UCSD-AML1 (cell line): ENCODE measurements around the gene ZDHHC17.

Experiments
- DNase-seq: peaks from one replicate; lab custom pipeline; 2025; ENCODE audit not compliant: unreplicated experiment; lab: John Stamatoyannopoulos, UW

ZDHHC17 gene

DNA sequence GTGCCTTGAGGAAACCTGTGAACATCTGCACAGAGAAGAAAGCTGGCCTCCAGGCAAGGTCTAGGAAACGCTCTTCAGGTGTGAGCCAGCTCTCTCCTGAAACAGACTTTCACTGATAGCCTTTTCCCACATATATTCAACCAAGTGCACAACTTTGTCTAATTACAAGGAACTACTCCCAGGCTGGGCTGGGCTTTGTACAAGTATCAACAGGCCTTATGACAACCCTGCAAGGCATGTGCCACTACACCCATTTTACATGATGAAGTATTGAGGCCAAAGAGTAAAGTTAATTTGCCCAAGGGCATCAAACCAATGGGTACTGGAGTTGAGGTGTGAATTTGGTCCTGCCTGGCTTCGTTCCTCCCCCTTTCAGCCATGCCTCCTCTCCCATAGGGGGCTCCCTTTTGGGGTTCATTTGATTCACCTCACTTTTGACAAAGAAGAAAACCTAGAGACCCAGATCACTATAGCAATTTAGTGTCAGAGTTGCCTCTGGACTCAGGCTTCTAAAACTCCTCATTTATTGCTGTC is 112.8 kb downstream of the ZDHHC17 start:
- DNase-seq = no peak

DNA sequence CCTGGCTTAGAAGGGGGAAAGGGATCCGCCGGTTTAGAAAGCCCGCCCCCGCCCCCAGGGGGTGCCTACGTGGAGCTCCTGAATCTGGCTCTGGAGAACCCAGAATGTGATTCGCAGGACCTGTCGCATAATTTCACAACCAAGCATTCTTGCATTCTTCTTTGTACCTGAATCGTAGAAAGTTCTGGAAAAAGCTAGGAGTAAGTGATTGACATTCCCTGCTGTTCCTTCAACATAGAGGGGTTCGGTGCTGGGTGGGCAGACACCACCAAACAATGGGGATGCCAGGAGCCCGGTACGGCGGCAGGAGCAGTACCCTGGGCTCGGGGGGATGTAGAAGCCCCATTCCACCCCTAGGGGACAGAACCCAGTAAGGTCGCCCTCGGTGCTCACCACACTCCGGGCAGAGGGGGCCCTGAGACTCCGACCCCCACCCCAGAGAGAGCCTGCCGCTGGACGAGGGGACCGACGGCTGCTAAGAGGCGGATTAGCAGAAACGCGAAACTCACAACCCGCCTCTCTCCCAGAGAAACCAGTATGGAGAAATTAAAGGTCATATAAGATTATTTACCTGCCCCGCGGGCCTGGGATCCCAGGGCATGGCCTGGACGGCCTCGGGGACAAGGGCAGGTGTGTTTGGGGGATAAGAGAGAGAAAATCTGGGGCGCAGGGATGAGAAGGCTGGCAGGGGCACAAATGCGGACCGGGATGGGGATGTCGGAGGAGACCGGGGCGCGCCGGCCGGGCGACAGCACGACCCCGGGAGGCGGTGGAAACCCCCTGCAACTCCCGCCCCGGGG is 114.4 kb downstream of the ZDHHC17 start:
- DNase-seq = no peak

DNA sequence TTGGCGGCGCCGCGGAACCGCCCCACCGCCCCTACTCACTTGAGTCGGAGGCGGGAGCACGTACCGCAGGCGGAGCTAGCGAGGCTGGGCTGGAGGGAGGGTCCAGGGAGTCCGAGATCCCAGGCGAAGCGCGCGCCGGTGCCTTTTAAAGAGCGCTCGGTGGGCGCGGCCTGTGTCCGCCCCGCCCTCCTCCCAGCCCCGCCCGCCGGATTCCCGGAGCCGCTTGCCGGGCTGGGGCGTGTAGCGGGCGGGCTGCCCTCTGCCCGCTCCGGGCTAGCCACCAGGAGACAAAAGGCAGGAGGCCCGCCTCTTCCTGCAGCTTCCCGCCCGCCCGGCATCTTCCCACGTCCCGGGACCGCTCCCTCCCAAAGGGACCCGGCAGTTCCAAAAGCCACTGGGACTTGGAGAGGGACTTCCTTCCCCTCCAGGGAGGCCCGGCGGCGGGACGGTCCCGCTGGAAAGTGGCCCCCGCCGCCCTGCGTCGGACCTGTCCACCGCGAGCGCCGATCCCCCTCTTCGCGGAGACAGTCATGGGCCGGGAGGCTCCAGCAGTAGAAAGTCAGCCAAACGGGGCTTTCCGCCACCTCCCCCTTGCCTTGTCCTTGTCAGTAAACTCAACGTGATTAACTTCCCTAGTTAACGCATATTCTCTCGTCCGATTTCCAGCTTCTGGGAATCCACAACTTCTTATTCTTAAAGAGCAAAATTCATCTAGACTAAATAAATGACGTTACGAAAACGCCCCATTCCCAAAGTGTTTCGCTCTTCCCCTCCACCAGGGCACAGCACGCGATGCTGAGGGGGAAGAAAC is 115.2 kb downstream of the ZDHHC17 start, which contains the start of gene CSRP2:
TSS of gene CSRP2 (minus strand) at position 121 of the 811 bp plus-strand sequence. CDS start 12,759 bp downstream, outside the sequence.
- peak; percentile 65 for DNase-seq

DNA sequence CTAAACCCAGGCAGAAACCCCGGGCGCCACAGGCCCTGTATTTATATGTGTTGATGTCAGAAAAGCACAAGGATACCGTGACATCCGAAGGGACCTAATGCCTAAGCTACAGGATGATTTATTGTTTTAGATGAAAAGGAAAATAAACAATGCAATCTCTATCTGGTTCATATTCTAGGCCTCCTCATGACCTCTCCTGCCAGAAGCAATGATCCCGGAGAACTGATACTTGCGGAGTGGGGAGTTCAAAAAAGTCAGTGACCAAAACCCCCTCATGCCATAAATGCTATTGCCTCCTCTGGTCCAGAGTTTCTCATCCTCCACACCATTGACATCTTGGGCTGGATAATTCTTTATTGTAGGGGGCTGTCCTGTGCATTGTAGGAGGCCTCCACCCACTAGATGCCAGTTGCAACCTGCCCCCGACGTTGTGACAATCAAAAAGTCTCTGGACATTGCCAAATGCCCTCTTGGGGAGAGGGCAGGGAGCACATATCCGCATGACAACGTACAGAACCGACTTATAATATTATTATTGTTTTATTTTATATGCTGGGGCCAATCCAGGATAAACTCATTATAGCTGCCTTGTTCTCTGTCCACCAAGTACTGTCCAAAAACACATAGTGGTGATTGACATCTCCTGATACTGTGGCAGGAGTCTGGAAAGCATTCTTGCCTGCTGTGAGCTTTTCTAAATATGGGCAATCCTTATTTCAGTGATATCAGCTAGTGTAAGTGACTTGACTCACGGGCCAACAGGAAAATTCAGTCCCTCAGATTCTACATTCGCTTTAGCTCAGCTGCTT is 116.0 kb downstream of the ZDHHC17 start:
- no peak for DNase-seq

DNA sequence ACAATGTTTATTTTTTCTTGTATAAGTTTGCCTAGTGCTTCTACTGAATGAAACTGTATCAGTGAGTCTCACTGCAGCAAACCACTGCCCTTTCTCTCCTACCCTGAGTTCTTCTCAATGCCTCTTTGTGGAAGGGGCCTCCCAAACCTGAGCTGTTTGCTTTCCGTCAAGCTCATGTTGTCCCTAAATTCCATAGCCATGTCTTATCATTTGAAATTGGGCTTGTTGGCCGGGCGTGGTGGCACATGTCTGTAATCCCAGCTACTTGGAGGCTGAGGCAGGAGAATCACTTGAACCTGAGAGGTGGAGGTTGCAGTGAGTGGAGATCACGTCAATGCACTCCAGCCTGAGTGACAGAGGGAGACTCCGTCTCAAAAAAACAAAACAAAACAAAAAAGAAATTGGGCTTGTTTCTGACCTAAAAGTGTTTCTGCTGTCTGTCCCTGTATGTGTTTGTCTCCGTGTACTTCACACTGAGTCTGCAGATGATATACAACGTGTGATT is 116.7 kb downstream of the ZDHHC17 start:
- no peak for DNase-seq

DNA sequence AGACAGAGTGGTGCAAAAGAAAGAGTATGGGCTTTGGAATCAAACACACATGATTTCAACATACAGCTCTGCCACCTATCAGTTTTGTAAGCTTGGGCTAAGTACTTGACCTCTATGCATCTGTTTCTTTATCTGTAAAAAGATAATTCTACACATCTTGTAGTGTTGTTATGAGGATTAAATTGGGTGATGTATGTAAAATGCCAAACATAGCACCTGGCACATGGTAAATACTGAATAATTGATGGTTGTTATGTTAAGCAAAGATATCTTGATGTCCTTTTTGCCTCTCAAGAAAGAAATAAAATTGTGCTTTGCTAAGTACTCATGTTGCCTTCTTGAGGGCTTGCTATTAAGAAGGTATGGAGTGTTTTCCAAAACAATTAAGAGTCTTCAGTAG is 117.2 kb downstream of the ZDHHC17 start:
- DNase-seq = no peak

DNA sequence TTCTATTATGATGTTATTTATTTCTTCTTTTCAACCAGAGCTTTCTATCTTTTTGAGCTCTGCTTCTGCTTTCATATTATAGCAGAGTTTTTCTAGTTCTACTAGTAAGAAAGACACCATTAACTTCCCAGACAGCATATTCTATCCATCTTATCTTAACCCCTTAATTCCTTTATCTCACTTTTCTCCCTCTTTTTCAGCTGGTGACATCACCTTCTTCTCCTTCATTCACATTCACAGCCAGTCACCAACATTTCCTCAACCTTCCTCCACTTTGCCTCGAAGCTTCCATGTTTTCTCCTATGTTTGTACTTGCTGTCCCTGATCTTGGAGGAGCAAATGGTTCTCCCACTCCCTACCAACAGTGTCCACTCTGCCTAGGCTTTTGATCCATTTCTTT is 118.5 kb downstream of the ZDHHC17 start:
- DNase-seq = no peak

DNA sequence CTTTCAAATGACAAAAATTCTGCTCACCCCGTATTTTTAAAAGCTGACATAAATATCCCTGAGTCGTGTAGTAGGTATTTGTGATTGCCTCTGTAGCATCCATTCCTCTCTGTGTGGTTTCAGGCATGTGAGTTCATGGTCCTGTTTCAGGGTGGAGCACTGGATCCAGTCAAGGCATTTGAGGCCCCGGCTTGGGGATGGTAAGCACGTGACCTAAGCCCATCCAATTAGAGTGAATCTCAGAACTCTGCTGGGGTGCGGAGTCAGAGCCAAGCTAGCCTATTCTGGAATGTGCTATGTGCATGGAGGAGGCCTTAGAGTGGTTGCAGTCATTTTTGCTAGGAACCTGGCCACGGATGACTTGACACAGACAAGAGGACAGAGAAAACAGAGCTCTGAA is 119.2 kb downstream of the ZDHHC17 start:
- no peak for DNase-seq

DNA sequence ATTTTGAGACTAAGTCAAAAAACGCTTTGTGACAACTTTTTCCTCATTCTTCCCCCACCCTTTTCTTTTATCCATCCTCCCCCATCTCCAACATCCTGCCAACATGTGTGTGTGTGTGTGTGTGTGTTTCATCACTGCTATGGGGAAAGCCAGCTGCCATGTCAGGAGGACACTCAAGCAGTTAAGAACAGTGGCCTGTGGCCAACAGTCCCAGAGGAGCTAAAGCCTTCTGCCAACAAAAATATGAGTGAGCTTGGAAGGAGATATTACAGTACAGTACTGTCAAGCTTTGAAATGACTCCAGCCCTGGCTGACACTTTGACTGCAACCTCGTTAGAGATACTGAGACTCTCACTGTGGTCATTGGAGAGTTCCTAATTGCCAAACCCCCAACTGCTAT is 119.9 kb downstream of the ZDHHC17 start:
- no peak for DNase-seq

DNA sequence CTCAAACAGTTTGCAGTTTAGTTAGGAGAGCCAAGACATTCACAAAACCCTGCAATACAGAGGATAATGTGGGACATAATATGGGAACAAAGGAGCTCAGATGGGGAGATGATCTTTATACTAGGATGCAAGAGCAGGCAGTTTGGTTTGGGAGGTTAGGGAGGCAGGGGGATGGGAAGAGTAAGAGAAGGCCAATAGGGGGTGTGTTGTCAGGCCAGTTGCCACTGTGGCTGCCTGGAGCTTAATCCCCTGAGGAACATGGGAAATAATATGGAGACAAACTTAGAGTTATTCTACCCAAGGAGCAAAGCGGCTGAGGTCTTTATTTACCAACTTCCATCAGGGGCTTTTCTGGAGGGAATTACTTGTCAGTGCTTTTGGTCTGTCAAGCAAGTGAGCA is 124.9 kb downstream of the ZDHHC17 start:
- no peak for DNase-seq

DNA sequence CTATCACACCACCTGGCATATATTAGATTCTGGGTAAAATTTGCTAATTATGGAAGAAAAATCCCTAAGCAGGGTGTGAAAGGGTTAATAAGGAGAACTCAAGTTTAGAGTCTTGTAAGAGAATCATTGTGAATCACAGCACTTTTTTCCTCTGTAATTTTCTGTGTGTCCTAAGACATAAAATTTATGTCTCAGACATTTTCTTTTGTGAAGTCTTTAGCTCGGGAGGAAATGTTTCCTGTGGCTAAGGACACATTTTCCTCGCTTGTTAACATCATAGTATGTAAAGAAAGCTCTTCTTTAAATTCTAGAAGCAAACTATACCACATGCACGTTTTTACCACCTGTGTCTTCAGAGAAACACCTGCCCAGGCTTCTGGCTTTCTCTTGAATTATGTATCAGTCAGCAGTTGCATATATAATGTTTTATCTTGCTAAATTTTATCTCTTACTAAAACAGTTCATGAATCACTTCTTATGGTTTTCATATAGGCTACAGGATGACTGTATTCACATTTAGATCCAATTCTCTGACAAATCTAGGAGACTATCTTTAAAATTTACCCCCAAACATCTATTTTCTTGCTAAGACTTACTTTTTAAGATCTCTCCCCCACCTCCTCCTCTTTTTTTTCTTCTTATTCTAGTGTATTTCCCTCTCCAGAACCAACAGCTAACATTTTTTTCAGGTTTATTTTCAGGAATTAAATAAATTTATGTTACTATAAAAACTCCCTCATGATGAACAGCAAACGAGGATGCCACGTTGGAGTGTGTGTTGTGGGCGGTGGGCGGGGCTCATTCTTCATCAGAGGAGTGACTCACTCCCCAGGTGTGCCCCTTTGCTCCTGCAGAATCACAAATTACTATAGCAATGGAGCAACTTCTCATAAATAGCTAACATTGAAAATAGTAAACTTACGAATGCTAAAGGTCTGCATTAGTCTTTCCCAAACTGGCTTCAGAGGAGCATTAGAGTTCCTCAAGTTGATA is 126.5 kb downstream of the ZDHHC17 start:
- no peak for DNase-seq

DNA sequence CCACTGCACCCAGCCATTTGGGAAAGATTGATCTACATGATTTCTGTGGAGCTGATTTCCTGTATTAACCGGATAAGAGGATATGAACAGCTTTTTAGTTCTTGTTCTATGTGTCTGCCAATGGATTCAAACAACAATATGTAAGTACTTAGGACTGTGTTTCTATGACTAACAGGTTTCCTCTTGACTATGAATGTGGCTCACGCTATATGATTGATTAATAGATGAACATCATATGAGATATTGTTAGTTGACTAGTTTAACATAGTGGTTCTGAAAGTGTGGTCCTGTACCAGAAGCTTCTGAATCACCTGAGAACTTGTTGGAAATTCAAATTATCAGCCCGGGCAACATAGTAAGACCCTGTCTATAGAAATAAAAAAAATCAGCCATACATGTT is 127.7 kb downstream of the ZDHHC17 start:
- no peak for DNase-seq

DNA sequence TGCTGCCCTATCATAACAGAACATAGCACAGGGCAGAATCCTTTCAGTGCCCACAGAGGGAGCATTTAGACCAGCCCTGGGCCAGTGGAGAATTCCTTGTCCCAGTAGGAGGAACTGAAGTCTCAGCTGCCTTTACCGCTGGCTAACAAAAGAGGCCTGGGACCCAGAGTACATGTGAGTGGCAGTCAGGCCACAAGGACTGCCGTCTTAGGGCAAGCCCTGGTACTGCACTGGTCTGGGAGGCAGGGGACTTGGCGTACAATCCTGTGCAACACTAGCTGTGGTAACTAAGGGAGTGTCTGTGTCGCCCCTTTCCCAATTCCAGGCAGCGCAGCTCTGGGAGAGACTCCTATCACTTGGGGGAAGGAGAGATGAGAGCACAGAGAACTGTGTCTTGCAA is 131.9 kb downstream of the ZDHHC17 start:
- no peak for DNase-seq

DNA sequence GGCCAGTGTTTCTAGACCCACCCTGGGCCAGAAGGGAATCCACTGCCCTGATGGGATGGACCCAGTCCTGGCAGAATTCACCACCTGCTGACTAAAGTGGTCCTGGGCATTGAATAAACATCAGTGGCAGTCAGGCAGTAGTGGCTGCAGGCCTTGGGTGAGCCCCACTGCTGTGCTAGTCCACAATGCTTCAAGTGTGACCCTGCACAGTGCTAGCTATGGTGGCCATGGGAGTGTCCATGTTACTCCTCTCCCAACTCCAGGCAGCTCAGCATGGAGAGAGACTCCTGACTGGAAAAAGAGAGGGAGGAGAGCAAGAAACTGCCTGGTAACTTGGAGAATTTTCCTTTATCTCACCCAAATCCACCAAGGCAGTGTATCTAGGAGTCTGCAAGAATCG is 132.4 kb downstream of the ZDHHC17 start:
- DNase-seq = no peak

DNA sequence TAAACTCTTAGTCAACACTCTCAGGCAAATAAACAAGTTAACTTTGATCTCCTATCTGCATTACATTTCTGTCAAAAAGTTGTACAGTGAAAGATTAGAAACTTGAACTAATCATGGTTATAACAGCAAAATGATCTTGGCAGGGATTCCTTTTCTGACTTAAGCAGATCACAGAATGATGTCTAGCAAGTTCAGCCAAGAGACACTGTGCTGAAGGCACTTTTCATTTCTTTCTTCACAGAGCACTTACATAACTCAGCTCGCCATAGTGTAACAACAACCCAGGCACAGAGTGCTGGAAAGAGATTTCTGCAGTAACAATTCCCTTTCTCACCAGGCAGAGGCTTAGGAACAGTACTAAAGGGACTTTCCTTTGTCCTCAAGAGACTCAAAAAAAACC is 134.5 kb downstream of the ZDHHC17 start:
- no peak for DNase-seq

DNA sequence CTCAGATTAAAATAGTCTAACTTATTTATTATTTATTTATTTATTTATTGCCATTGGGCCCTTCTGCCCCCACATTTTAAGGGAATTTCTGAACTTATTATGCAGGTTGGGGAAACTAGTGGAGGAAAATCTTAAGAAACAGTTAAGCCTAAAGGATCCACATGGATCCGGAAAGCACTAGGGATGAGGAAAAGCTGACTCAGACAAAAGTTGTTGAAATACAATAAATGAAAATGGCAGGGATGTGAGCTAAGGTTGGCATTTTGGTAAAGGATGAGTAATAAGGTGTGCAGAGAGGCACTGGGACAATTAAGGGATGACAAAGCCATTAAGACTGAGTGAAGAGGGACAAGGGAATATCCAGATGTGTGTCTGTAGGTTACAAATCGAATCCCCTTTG is 135.6 kb downstream of the ZDHHC17 start:
- DNase-seq = no peak

DNA sequence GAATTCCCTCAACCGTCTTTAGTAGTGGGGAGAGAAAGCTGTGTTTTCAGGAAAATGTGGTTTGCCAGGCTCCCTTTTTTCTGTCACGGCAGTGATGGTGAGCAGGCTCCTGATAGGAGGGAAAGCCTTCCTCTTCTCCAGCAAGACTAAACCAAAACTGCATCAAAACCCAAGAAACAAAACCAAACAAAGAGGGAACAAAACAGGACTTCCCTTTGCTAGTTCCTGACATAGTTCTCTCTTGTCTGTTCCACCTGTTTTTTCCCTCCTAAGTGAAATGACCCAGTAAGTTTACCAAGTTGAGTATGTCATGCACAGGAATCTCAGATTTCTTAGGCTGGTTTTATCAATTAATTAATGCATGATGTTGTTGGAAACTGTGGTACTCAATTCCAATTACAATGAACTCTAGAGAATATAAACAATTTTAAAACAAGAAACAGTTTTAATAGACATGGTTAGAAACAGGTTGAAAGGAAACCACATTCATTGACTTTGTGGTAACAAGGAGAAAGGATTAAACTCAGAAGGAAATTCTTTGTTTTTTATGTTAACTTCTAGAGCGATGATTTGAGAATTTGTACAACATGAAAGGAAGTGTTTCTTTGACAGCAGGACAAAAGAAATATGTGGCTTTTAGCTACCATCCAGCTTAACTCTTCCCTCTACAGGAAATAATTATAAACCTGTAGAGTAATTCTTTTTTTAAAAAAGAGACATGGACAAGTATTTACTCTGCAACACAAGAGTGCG is 137.9 kb downstream of the ZDHHC17 start:
- no peak for DNase-seq
